Stimulated activated CD4-positive, alpha-beta T cell treated with anti-CD3 and anti-CD28 coated beads, Interleukin-2, amount 100 ng/mL, for 24 hours (primary cell): Measurements from ENCODE around the gene SPAG17.

ENCODE experiments used
- DNase-seq, 2 donors: peaks; one replicate each; pipeline ENCODE4 v3.0.0-alpha.2; 2020

The SPAG17 gene

DNA sequence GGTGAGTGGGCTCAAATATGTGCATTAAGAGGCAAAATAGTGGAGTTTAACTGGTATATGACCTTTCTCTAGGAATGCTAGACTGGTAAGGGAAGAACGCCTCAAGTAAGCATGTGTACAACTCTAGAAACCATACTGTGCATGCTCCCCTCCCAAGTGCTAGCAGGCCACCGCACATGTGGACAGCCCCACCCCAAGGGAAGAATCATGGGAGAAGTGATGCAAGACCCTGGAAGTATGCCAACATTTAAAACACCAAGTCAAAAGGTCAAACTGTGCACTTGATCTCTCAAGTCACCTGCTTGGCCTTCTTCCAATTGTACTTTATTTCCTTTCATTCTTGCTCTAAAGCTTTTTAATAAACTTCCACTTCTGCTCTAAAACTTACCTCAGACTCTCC lies 135.0 kb downstream of the SPAG17 start:
- DNase-seq: no peak

DNA sequence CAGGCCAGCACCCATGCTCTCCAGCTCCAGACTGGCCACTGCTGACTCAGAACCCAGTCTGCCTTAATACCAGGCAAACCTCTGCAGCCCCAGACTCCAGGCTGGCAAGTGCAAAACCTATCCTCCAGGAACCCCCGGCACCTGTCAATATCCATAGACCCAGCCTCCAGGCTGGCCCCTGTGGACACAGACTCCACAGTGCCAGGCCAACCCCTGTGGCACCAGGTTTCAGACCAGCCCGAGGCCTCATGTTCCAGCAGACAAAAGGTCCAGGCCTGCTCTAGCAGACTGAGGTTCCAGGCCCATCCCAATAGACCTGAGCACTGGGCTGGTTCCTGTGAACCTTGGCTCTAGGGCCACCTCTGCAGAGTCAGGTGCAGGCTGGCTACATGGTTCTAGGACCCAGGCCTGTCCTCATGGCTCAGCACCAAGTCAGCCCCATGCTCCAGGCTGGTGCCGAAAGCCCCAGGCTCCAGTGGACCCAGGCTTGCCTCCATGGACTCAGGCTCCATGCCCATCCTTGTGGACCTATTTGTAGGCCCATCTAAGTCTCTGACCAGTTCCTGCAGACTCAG lies 137.3 kb downstream of the SPAG17 start:
- DNase-seq: no peak

DNA sequence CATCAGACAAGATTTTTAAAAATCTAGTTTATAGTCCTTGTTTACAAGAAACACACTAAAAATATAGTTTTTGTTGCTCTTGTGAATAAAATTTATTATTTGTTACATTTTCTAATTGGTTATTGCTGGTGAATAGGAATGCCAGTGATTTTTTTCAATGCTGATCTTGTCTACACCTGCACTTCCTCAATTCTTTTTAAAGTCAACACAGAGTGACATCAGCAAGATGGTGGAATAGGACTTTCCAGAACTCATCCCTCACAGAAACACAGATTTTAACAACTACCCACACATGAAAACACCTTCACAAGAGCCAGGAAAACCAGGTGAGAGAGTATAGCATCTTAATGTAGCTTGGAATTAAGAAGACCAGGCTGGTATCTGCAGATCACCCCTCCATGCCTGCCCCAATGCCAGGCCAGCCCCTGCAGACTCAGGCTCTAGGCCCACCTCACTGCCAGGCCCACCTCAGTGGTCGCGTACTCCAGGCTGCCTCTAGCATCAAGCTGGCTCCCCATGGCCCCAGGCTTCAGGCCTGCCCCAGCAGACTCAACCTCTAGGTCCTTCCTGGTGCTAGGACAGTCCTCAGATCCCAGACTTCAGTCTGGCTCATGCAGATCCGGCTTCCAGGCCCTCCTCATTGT lies 137.9 kb downstream of the SPAG17 start:
- DNase-seq: no peak

DNA sequence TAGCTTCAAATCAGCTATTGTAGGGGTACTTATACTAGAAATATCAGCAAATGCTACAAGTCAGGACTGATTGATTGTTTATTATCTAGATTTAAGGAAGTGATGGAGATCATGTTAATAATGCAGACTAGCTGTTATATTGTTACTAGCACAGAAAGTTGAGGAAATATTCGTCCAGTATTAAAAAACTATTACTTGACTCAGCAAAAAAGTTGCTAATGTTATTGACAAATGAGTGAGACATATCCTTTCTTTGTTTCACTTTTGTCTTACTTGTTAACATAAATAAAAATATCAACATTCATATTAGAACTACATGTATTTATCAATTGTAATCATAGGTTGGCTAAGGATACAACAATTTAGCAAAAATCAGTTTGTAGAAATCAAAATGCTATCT lies 141.4 kb downstream of the SPAG17 start:
- DNase-seq: no peak

DNA sequence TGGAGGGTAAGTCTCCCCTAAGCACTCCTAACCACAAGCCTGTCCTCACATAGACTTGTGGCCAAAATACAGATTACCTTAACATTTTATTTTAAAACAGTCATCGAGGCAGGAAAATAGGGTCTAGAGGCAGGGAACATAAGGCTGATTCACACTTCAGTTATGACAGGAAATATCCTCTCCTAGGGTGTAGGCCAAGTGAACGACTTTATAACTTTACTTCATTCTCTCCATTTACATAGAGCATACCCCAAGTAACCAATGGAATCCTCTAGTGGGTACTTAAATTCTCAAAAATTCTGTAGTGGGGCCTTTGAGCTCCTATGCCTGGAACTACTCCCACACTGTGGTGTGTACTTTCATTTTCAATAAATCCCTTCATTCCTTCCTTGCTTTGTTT lies 142.5 kb downstream of the SPAG17 start:
- DNase-seq: no peak

DNA sequence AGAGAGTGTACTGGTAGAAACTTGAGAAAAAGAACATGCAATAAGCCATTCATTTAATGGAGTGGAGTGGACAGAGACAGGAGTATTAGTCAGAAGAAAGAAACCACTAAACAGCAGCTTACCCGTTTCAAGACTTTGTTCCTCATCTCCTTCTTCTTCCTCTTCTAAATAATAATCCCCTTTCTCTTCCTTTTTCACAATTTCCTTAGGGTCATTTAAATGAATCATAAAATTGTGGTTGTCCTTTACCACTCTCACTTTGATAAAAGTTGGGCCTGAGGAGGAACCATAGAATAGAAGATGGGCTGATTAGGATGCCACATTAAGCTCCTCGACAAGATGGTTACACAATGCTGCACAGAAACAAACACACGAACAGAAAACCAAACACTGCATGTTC lies 145.9 kb downstream of the SPAG17 start:
- no peak for DNase-seq

DNA sequence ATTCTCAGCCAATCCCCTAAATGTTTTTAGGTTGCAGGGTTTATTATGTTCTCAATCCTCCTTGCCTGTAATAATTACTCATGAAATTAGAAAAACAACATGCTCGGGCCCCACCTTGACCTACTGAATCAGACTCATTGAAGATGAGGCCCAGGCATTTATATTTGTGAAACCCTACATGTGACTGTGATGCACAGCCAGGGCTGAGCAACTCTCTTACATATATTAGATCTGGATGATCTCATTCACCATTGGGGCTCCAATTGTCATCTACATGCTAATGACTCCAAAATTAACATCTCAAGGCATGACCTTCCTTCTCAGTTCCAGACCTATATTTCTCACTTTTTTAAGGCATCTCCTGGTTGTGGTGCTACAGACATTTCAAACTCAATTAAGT lies 152.1 kb downstream of the SPAG17 start:
- no peak for DNase-seq

DNA sequence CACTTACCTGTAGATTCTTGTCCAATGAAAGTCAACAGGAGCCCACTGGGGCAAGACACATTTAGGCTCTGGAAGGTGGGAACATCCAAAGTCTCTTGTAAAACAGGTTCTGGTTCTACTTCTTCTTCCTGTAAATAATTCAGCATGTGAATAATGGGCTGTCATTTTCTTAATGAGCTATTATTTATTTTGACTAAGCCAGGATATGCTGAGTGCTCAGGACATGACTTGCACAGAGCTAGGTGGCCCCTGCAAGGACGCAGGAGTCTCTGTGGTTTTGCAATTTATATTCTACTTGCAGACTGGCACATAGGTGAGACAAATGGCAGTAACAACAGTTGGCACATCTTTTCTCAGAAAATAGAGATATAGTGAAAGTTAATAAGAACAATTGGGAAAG lies 156.8 kb downstream of the SPAG17 start:
- DNase-seq: no peak

DNA sequence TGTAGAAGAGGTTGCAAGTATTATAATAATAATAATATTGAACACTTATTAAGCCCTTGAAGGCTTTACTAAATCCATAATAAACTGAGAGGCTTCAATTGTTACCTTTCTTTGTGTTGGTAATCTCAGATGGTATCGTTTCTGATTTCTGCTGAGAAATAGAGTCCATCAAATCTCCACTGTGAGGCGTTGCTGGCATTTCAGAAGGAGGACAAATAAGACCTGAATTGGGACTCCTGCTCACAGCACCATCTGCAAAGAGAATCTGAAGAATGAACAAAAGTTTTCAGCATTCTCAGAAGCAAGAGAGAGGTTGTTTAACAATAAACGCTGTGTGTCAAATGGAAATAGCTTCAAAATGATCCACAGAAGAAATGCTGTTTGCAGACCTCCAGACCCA lies 161.8 kb downstream of the SPAG17 start:
- DNase-seq: no peak

DNA sequence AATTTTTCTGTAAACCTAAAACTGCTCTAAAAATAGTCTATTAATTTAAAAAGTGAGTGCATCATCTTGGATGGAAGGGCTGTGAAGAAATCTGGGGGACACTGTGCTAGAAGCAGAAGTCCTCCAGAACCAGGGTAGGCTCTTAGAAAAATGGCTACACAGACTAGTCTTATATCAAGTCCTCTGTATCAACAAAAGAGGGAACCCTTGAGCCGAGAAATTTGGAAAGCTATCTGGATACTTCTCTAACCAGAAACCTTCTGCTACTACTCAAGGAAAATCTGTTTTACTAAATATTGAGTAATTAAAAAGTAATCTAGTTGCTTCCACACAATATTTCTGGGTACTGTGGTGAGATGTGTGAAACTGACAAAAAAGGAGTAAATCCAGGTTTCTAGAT lies 163.4 kb downstream of the SPAG17 start:
- no peak for DNase-seq

DNA sequence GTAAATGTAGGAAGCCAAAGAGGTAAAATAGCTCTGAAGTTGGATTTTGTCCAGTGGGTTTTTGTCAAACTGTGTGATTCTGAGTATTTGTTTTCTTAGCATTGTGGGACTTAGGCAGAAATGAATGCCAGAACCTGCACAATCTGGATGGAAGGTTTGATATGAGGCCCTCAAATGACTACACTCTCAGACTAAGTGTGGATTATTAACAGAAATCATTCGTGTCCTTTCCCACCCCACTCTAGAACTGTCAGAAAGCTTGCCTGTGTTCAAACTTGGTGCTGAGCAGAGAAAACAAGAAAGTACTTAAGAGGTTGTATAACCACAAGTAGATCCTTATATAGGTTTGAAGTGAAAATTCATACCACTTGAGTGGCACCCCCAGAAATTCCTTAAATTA lies 167.0 kb downstream of the SPAG17 start:
- DNase-seq: no peak

DNA sequence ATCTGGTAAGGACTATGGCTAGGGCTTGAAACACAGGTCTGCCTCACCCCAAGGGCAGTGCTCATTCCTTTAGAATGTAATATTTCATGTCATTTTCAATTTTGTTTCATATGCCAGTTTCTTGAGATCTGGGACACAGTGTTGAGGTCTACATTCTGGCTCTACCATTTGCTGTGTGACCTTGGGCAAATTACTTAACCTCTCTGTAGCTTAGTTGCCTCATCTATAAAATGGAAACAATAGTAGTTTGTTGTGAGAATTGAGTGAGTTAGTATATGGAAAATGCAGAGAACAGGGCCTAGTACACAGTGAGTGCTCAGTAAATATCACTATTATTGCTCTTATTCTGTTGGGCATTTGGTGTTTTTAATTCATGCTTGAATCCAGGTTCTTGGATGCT lies 171.1 kb downstream of the SPAG17 start:
- DNase-seq: no peak

DNA sequence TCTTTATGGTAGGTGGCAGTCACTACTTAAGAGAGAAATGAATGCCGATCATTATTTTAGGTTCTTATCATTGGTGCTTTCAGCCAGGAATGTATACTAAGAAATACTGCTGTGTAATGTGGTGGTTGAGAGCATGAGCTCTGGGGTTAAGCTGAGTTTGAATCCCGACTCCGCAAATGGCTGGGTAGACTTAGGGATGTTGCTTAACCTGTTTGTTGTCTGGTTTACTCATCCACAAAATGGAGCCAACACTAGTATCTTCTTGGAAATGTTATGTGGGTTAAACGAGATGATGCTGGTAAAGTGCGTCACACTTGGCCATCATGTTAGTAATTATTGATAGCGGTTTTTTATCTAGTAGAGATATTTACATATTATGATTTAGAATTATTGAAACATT lies 171.7 kb downstream of the SPAG17 start:
- DNase-seq: no peak

DNA sequence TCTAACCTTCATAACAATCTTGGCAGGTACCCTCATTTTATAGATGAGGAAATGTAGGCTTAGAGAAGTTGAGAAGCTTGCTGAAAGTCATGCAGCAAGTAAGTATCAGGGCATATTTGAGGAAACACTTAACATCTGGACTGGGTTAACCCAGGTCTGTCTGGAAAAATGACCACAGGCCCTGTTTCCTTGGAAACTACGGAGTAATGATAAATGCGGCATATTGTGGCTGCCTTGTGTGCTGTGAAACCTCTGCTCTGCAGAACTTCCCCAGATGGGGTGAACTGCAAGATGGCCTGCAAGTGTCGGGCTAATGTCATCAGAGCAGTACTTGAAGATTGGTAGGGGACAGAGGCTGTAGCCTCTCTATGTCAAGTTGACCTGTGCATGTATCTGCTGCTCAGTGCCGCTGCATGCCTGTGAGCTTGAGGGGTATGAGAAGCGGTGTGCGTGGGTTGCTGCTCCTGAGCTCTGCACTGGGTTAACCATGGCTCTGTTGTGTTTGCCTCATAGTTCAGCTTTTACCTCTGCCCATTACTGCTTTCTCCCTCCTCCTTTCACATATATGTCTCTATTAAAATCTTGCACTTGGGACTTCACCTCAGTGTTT lies 172.4 kb downstream of the SPAG17 start:
- no peak for DNase-seq

DNA sequence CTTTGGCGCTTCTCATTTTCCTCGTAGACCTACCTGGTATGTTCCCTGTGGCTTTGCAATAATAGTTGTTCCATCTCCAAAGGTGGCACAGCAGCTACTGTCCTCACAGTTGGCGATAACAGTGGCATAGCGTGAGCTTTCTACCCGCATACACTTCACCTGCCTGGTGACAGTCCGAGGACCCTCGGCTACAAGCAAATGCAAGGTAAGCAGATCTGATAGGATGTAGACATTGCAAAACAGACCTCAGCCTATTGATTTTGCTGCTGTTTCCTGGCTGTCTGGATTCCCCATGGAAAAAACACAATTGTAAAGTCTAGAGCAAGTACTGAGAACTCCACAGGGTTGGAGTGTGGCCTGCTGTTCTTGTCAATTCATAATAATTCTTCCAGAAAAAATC lies 177.0 kb downstream of the SPAG17 start:
- no peak for DNase-seq

DNA sequence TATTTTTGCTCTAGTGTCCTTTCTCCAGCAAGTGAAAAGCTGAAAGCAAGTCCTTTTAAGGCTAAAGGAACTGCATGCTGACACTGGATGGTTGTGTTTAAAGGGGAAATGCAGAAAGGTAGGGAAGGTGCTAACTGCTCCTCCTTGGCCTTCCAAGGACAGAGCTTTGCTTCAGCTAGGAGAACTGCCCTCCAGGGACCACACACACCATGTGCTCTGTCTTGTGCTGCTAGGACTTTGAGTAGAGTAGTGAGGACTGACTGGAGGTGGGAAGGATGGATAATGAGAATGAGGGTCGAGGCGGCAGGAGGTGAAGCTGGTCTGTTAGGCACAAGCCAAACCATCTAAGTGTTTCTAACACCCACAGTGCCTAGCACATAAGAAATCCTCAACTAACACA lies 177.6 kb downstream of the SPAG17 start:
- DNase-seq: no peak

DNA sequence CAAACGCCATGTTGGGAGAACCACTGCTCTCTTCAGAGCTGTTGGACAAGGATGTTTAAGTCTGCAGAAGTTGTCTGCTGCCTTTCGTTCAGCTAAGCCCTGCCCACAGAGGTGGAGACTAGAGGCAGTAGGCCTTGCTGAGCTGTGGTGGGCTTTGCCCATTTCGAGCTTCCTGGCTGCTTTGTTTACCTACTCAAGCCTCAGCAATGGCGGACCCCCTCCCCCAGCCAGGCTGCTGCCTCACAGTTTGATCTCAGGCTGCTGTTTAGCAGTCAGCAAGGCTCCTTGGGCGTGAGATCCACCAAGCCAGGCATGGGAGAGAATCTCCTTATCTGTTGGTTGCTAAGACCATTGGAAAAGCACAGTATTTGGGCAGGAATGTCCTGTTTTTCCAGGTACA lies 180.7 kb downstream of the SPAG17 start:
- no peak for DNase-seq

DNA sequence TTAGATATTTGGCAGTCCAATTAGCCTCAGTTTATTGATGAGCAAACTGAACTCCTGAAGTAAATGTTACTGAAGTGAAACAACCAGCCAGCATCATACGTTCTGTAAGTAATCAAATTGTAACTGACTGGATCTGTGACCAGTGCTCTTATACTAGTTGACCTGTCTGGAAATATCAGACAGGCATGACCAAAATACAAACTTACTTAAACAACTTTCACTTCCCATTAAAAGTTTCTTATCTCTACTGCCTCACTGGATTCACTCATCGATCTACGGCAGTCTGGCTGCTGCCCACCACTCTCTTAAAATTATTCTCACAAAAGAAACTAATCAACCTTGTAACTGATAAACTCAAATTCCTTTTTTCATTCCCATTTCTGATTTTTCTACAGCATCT lies 199.1 kb downstream of the SPAG17 start:
- no peak for DNase-seq

DNA sequence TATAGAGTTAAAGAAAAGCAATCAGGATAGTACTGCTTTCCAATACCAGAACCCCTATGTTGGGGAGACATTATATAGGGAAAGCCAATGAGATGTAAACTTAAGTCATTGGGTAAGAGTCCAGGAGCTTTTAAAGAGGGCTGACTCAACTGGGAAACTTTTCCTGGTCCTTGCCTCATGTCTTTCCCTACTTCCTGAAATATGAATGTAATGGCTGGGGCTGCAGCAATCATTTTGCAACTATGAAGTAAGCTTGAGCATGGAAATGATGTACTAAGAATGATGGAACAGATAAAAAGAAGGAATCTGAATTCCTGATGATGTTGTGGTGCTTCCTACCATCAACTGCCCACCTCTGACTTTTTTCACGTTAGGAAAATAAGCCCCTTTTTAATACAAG lies 199.8 kb downstream of the SPAG17 start:
- no peak for DNase-seq

DNA sequence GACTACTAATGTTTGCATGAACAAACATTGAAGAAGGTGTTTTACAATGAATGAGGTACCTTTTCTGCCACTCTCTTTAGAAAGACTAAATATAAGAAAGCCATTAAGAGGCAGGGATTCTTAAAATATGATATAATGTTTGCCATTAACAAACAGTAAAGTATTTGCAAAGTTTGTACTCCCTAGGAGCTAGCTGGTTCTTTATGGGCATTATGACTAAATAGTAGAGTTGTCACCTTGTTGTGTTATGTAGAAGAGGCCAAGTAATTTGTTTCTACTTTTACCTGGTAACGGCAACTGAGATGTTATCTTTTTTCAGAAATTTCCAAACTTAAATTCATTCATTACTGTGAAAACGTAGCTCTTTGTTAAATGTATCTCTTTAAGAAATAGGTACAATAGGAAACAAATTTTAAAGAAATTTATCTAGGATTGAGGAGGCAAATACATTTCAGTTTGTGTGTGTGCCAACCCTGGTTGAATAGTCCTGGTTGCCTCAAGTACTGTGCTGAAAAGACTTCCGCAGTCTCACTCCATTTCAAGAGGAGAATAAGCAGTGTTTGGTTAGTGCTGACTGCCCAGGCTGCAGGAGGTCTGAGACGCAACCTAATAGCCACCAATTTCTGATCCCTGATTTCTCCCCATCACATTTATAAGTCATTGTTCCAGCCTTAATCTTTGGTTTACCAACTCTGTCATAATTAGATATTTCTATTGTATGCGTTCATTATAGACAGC lies 203.4 kb downstream of the SPAG17 start:
- no peak for DNase-seq

DNA sequence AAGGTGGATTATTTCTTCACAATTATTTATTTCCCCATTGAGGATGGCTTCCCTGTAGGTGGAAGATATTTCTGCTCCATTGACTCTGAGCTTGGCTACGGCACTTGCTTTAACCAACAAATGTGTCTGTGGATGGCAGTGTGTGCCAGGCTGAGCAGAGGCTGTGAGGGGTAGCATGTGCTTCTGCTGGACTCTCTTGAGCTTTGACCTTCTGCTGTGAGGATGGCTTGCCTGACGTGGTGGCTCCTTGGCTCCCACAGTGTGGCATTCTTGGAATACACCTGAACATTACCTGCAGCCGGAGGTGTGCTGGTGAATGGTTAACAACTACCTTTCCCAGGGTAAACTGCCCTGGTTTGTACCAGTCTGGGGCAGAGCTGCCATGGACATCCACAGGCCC lies 208.6 kb downstream of the SPAG17 start:
- DNase-seq: no peak

DNA sequence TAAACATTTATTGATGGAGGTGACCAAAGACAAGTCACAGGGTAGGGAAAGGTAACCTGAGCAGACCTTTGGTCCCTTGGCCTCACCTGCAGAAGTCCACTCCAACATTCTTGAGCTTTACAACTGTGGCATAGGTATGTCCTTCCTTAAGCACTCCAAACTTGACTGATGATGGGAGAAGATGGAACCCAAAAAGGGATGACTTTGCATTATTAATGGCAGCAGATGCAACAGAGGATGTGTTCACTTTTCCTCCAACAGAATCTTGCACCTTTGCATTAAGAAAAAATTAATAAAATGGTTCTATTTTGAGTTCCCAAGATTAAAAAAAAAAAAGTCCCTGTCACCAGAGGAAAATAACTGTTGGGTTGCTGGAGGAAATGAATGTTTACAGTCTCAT lies 213.3 kb downstream of the SPAG17 start:
- no peak for DNase-seq

DNA sequence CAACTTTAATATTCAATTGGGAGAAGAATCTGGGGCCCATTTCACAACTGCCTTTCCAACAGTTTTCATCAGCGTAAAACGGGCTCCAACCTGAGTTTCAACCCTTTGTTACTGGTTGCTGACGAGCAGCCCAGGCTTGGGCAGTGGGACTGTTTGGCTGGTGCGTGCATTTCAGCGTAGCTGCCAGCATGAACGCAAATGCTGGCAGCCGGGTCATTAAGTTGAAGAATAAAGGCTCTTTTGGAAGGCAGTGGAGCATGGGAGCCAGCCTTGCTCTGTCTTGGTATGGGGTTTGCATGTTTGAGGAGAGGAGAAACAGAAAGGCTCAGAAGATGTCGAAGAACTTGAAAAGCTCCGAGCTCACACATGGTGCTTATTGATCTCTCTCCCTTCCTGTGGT lies 214.8 kb downstream of the SPAG17 start:
- no peak for DNase-seq

DNA sequence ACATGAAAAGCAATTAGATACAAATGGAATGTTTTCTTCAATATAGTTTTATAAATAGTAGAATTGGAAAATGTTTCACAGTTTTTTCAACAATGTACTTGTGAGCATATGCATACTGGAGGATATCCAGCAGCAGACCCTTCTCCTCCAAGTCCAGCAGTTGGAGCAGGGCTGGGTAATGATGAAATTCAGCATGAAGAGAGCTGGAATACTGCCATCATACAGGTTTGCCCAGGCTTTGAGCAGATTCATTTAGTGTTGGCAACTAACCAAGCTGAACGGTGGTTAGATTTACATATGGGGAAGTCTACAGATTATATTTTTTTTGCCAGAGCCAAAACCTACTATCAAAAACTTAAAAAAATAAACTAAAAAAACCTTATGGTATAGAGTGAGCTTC lies 217.1 kb downstream of the SPAG17 start:
- no peak for DNase-seq
